GM21529 (cell line): ENCODE results near the gene RIPPLY3.
"Not testable (repeated sequence)": the region's sequence is repeated elsewhere in the genome, so short reads cannot be mapped to it uniquely, and the experiment has no call there.

ENCODE experiments used
- ATAC-seq: cut with Tn5 transposase; IDR thresholded peaks from one replicate; pipeline ENCODE4 v1.9.1; 2021; ENCODE audit not compliant: unreplicated experiment

The RIPPLY3 gene

DNA sequence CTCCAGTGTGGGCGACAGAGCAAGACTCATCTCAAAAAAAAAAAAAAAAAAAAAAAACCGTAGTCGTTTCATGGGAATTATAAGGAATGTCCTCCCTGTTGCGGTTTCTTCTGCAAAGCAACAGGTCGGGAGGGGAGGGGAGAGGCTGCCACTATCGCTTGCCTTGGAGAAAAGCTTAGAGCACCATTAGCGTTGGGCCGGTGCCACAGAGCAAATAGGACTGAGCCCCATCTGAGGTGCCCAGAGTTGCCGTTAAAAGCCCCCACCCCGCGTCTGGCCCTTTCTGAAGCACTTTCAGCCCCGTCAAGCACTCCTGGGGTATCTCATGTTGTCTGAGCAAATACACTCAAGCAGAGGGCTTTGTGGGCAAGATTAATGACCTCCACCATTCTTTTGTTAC, 2.2 kb downstream of the RIPPLY3 start:
- ATAC-seq = no peak

DNA sequence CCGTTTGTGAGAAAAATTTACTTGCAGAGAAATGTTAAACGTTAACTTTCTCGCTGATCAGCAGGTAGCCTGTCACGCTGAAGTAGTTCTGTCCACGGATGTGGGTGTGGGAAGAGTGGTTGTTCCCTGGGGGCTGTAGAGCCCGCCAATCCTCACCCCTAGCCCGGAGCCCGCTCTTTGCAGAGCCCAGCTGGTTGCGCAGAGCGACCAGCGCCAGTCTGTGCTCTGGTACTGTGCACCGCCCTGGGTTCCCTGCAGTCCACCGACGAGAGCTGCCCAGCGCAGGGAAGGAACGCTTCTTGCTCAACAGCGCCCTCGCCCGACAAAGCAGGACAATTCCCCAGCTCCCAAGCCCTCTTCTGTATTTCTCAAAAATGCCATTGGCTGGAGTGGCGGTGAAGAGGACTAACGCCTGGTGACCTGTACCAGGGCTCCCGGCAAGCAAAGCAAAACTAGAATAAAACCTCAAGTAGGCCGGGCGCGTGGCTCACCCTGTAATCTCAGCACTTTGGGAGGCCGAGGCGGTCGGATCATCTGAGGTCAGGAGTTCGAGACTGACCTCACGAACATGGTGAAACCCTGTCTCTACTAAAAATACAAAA, 3.3 kb downstream of the RIPPLY3 start:
- ATAC-seq = peak; percentile 89

DNA sequence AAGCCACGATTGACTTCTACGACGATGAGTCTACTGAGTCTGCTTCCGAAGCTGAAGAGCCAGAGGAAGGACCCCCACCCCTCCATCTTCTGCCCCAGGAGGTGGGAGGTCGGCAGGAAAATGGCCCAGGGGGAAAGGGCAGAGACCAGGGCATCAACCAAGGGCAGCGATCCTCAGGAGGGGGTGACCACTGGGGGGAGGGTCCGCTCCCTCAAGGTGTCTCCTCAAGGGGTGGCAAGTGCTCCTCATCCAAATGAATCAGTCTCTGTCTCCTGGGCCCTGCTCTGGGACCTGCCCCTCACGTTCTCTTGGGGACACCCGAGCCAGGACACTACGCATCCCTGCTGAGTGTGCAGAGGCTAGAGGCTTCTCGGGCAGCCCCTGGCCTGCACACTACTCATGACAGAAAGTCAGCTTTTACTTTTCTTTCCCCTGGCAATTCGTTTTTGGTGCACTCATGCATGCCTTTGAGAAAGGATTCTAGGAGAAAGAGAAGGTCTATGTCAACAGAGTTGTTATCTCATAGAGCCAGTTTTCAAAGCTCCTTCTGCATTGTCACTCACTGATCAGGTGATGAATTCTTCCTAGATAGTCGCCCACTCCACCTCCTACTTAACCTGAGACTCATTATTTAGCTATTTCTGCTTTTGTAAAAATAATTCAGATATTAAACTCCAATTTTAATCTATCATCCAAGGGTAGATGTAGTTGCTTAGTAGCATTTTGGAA, 11.6 kb downstream of the RIPPLY3 start:
- ATAC-seq = no peak

DNA sequence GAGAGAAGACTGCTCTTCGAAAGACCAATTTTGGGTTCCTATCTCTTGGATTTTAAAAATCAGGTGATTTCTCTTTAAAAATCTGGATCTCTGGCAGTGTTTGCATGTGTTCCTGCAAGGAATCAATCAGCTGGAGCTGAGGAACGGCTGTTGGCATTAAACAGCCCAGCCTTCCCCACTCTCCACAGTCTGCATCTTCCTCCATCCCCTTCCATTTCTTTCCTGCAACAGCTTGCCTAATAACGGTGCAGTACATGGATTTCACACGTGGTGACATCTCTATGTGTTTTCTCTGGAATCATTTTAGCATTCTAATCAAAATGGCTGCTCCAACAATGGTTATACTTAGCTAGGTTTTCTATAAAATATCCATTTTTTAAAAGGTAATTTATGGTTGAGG, 20.0 kb downstream of the RIPPLY3 start:
- ATAC-seq = no peak

DNA sequence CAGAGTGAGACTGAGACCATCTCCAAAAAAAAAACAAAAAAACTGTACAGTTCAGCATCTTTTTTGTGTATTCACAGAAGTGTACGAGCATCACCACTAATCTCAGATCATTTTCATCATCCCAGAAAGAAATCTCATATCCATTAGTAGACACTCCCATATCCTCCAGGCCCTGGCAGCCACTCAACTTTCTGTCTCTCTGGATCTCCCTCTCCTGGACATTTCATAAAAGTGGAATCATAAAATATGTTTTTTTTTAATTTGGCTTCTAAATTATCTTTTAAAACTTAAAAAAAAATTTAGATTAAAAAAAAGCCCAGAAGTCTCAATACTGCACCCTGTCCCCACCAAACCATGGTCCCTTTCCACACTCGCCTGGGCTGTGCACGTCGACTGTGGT, 22.1 kb downstream of the RIPPLY3 start:
- no peak for ATAC-seq

DNA sequence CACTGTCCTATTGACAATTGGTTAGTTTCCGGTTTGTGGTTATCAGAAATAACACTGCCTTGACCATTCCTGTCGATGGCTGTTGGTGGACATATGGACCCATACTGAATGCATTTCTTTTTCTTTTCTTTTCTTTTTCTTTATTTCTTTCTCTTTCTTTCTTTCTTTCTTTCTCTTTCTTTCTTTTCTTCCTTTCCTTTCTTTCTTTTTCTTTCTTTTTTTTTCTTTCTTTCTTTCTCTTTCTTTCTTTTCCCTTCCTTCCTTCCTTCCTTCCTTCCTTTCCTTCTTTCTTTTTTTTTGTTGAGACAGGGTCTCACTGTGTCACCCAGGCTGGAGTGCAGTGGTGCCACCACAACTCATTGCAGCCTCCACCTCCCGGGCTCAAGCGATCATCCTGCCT, 24.4 kb downstream of the RIPPLY3 start:
- ATAC-seq = no peak

DNA sequence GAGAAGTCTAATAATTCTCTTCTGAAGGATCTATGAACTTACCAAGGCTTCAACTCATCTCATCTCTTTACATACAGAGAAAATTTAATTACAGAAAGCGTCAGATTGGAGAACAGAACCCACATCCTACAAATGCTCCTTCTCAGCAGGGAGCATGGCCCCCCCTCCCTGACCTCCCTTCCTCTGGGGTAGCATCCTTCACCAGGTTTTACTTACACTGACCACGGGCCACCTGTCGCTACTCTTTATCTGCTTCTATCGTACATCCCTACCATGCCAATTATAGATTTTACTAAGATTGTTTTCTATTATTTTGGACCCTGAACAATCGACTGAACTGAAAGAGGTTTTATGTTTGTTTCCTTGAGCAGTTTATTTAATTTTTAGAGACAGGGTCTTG, 25.8 kb downstream of the RIPPLY3 start:
- ATAC-seq = no peak

DNA sequence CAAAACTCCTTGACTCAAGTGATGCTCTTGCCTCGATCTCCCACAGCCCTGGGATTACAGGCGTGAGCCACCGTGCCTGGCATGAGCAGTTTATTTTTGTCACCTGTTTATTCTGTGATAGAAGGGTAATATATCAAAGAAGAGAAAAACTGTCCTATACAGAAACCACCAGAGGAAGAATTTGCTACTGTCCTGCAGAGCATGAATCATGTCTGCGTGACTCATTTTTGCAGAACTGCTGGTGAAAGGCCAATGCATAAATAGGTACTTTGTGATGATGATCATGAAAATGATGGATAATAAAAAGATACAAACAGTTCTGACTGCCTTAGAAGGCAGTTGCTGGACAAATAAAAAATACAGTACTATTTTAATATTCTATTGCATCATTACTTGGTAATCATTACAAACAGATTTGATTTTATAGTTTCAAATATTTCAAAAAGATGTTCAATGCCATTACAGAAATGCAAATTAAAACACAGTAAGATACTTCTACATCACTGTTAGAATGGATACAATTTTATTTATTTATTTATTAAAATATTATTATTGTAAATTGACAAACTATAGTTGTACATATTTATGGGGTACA, 26.5 kb downstream of the RIPPLY3 start:
- no peak for ATAC-seq

DNA sequence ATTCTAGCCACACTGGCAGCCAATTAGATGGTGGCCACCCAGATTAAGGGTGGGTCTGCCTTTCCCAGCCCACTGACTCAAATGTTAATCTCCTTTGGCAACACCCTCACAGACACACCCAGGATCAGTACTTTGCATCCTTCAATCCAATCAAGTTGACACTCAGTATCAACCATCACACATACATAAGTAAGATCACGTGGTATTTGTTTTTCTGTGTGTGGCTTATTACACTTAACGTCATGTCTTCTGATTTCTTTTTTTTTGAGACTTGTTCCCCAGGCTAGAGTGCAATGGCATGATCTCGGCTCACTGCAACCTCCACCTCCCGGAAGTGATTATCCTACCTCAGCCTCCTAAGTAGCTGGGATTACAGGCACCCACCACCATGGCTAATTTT, 27.9 kb downstream of the RIPPLY3 start:
- ATAC-seq = not testable (repeated sequence)

DNA sequence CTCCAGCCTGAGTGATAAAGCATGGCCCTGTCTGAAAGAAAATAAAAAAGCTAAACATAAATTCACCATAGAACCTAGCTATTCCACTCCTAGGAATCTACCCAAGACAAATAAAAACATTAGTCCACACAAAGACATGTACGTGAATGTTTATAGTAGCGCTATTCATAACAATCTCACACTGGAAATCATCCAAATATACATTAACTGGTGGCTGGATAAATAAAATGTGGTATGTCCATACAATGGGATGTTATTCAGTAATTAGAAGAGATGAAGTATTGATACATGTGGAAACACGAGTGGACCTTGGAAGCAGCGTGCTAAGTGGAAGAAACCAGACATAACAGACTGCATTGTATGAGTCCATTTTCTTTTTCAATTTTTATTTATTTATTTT, 29.7 kb downstream of the RIPPLY3 start:
- no peak for ATAC-seq

DNA sequence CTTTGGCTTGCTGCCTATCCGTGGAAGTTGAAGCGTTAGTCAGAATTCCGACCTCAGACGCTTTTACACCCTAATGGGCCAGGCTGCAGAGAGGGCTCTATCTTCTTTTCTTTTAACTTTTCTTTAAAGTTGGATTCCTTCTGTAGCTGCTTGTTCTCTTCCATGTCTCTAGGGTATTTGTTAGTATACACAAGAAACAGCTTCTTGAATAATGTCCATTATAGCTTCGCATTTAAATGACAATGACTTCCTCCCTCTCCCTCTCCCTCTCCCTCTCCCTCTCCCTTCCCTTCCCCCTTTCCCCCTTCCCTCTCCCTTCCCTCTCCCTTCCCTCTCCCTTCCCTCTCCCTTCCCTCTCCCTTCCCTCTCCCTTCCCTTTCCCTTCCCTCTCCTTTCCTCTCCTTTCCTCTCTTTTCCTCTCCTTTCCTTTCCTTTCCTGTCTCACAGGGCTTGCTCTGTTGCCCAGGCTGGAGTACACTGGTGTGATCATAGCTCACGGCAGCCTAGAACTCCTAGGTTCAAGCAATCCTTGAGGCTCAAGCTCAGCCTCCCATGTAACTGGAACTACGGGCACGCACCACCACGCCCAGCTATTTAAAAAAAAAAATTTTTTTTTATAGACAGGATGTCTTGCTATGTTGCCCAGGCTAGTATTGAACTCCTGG, 33.0 kb downstream of the RIPPLY3 start:
- no peak for ATAC-seq

DNA sequence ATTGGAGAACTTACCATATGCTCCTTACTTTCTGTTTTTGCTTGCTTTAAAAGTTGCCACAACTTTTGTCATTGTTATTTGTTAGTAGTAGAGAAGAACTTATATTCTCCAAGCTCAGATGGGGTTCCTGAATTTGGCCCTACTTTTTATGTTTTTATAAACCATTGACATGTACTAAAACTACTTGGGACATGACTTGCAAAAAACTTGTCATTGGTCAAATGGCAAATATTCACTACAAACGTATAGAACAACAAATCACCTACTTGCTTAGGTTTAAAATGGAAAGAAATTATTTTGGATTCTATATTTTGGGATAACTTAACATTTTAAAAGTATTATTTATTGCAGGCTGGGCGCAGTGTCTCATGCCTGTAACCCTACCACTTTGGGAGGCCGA, 33.7 kb downstream of the RIPPLY3 start:
- ATAC-seq = no peak

DNA sequence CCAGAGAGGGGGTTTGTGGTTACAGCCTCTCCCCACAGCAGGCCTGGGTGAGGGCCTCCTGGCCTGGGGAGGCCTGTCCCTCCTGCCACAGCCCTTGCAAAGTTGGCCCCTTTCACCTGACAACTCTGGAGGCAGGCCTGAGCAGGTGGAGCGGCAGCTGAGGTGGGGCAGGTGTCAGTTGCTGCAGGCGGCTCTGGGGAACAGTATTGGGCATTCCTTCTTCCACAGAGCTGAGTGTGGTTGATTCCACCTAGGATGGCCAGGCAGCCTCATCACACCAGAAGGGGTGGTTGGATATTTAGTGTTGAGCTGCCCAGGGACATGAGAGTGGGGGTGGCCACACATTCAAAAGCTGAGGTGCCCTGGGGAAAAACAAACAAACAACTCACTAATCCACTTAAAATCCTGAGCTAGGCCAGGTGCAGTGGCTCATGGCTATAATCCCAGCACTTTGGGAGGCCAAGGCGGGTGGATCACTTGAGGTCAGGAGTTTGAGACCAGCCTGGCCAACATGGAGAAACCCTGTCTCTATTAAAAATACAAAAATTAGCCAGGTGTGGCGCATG, 35.3 kb downstream of the RIPPLY3 start:
- no peak for ATAC-seq

DNA sequence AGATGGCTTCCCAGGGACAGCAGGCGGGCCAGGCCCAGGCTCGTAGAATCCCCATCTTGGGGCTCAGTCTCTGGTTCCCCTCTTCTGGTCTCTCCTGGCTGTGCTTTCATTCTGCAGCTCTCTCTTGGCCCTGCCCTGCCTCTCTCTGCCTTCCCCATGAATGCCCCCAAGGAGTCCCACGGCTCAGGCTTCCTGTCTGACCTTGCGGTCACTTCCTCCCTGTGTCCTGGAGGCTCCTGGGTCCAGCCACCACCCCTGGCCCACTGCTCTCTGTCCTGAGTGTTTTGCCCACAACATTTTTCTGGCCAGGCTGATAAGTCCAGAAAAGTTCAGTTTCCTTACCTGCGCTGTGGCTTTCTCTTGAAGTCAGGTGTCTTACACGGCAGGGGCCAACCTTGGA, 37.3 kb downstream of the RIPPLY3 start:
- ATAC-seq = no peak

DNA sequence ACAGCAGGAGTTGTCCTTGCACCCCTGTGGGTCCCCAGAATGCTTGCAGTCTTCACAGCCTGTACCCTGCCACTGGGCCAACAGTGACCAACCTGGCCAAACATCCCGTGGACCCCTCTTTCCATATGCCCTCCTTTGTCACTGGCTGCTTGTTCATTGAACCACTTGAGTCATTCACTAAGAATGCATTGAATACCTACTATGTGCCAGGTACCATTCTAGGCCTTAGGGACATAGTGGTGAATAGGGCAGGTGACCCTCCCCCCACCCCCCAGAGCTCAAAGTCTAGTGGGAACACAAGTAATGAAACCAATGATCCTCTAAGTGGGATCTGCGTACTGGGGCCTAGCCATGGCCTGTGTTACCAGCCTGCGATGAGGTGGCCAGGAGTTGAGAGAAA, 38.1 kb downstream of the RIPPLY3 start:
- no peak for ATAC-seq

DNA sequence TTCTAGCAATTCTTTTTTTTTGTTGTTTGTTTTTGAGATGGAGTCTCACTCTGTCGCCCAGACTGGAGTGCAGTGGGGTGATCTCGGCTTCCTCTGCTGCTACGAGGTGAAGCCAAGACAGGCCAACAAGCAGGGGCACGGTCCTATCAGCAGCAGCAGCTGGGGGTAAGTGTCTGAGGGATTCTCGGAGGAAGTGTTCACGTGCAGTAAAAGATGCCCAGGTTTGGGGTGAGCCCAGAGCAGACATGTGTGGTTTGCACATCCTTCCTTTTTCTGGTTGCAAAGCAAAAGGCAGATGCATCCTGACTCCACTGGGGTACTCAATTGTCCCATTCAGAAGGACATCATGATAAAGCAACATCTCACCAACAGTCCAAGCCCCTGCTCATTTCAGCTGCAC, 38.6 kb downstream of the RIPPLY3 start:
- ATAC-seq = no peak

DNA sequence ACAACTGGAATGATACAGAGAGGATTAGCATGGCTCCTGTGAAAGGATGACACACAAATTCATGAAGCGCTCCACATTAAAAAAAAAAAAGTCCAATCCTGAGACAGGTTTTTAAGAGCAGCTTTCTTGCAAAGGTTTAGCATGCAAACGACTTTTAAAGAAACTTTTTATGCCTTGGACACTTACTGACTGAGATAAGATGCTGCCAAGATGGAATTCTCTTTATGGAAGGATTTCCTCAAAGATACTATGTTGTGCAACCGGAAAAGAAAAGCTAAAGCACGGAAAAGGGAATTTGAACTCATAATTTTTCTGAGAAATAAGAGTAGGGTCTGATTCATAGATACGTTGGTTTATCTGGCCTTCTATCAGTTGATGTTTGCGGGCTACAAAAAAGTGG, 39.1 kb downstream of the RIPPLY3 start:
- ATAC-seq = no peak

DNA sequence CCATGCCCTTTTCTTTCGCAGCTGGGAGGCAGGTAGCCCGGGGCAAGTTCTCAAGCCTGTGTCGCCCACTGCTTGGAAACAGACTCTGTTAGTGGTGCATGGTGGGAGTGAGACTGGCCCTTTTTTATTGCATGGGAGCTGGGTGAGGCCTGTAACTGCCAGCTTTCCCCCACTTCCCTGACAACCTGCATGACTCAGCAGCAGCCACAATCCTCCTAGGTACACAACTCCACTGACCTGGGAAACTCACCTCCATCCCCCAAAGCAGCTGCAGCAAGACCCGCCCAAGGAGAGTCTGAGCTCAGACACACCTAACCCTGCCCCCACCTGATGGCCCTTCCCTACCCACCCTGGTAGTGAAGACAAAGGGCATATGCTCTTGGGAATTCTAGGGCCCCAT, 40.6 kb downstream of the RIPPLY3 start:
- ATAC-seq = no peak

DNA sequence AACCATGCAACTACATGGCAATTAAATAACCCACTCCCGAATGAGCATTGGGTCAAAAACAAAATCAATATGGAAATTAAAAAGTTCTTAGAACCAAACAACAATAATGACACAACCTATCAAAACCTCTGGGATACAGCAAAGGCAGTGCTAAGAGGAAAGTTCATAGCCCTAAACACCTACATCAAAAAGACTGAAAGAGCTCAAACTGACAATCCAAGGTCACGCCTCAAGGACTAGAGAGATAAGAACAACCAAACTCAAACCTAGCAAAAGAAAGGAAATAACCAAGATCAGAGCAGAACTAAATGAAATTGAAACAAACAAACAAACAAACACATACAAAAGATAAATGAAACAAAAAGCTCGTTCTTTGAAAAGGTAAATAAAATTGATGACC, 43.2 kb downstream of the RIPPLY3 start:
- not testable (repeated sequence) for ATAC-seq

DNA sequence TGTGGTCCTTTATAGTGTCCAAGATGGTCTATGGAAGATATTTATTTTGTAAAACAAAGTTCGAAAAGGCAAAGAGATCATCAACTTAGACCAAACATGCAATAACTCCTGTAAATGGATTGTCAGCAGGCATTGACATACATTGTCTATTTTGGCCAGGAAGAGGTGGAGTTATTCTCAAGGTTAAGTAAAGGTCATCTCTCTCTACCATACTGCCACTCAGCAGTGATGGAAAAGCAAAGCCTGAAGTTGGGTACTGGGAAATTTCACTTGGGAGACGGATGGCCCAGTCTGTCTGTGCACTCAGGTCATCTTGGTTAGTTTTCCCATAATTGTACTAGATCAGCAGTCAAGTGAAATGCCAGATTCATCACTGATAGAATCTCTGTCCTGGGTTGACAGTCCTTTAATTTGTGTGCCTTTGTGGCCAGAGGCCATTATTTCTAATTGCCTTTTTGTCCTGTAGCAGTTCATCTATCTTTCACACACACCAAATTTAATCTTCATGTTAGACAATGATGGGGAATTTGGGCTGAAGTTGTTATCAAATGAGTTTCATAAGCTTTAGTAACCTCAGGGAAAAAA, 48.9 kb downstream of the RIPPLY3 start:
- ATAC-seq = no peak

DNA sequence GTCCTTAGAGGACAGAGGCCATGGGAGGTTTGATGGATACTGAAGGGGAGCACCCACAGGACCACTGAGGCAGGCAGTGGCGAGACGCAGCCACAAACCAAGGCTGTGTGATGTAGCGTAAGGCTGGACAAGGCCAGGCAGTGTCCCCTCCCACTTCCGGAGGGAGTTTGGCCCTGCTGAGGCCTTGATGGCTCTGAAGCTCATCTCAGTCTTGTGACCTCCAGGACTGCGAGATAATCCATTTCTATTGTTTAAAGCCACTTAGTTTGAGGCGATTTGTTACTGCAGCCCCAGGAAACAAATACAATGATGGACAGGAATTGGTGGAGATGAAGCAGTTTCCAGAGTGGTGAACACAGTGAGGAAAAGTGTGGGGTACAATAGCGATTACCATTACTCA, 51.1 kb downstream of the RIPPLY3 start:
- no peak for ATAC-seq
